Activated T-cell treated with anti-CD3 and anti-CD28 coated beads, Interleukin-2, amount 50 U/mL, for 72 hours (primary cell): Measurements from ENCODE around the gene GJC3. TPM values are rescaled to one million over a fixed set of nuclear protein-coding genes. Genes with fewer than 3 reads are reported as not detected.
"Not testable (repeated sequence)": the region's sequence is repeated elsewhere in the genome, so short reads cannot be mapped to it uniquely, and the experiment has no call there.

ENCODE experiments used
- ATAC-seq, 2 donors: fragments of 150-1000 bp; cut with Tn5 transposase; replicated peaks in 1 of 2; 2 replicates each; pipeline ENCODE4 v1.10.0; 2021; ENCODE audit warnings: moderate library complexity in 2 of 2, mild to moderate bottlenecking in 1 of 2
- DNase-seq, 2 donors: peaks; one replicate each; pipeline ENCODE4 v3.0.0; 2021 to 2022; ENCODE audit warnings: mixed read lengths in 1 of 2
- H3K27ac Mint-ChIP-seq: one replicate; pipeline ENCODE4 v1.8.0; 2022; ENCODE audit warnings: mild to moderate bottlenecking, moderate library complexity, mixed read lengths
- H3K27me3 Mint-ChIP-seq: one replicate; pipeline ENCODE4 v1.8.0; 2022; ENCODE audit warnings: low read depth, mixed read lengths
- H3K36me3 Mint-ChIP-seq, 2 donors: one replicate each; pipeline ENCODE4 v1.8.0; 2022; ENCODE audit warnings: mixed read lengths in 2 of 2, mild to moderate bottlenecking in 1 of 2; ENCODE audit not compliant: insufficient read depth in 2 of 2
- H3K4me1 Mint-ChIP-seq: one replicate; pipeline ENCODE4 v1.8.0; 2022; ENCODE audit warnings: low read depth, mixed read lengths
- H3K4me3 Mint-ChIP-seq, 2 donors: one replicate each; pipeline ENCODE4 v1.8.0; 2022; ENCODE audit warnings: mild to moderate bottlenecking in 2 of 2, mixed read lengths in 2 of 2, moderate library complexity in 2 of 2
- H3K9me3 Mint-ChIP-seq, 2 donors: one replicate each; pipeline ENCODE4 v1.8.0; 2022; ENCODE audit warnings: mixed read lengths in 2 of 2
- total RNA-seq, 2 donors: library from RNA; stranded (reverse); gene quantifications; one replicate each; pipeline ENCODE4 v1.2.3, GENCODE V29; 2022

Gene GJC3
- total RNA-seq, 2 donors from 2014 or later = 0.58 to 1.7 TPM

DNA sequence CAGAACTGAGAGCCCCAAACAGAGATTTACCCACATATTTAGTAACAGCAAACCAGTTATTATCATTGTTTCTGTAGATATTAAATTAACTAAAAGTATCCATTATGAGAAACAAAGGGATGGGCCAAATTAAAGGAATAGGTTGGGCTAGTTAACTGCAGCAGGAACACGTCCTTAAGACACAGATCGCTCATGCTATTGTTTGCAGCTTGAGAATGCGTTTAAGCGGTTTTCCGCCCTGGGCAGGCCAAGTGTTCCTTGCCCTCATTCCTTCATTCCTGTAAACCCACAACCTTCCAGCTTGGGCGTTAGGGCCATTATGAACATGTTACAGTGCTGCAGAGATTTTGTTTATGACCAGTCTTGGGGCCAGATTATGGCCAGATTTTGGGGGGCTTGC lies 21.4 kb upstream of the GJC3 start:
- H3K36me3 Mint-ChIP-seq, H3K27ac Mint-ChIP-seq, H3K4me3 Mint-ChIP-seq, DNase-seq, H3K9me3 Mint-ChIP-seq, ATAC-seq: not testable (repeated sequence)
- Mint-ChIP-seq H3K27me3 (peaks cover 20% of the 10 kb centered on the region), H3K4me1 (peaks cover 35% of the 10 kb centered on the region)

DNA sequence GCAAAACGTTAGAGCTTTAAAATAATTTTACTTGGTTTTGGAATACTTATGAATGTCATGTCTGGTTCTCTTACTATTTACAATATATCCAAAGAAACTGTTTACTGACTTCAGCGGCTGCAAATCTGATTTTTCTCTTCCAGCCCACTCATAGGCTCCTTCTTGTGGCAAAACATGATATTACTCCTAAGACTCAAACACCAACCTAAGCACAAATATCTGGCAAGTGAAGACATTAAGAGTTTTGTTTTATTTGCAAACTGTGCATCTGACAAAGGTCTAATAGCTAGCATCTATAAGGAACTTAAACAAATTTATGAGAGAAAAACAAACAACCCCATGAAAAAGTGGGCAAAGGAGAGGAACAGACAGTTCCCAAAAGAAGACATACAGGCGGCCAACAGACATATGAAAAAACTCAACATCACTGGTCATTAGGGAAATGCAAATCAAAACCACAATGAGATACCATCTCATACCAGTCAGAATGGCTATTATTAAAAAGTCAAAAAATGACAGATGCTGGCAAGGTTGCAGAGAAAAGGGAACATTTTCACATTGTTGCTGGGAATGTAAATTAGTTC lies 20.3 kb upstream of the GJC3 start:
- peaks cover 27% of the 10 kb centered on the region for H3K4me1 Mint-ChIP-seq
- H3K36me3 Mint-ChIP-seq = peaks cover 3 to 4% of the 10 kb centered on the region in 2 donors
- H3K27ac Mint-ChIP-seq = no peak overlapping the region
- peaks cover 14% of the 10 kb centered on the region for H3K27me3 Mint-ChIP-seq
- H3K9me3 Mint-ChIP-seq = peaks cover 4 to 8% of the 10 kb centered on the region in 2 donors
- ATAC-seq = no peak
- no peak overlapping the region for H3K4me3 Mint-ChIP-seq
- no peak for DNase-seq

DNA sequence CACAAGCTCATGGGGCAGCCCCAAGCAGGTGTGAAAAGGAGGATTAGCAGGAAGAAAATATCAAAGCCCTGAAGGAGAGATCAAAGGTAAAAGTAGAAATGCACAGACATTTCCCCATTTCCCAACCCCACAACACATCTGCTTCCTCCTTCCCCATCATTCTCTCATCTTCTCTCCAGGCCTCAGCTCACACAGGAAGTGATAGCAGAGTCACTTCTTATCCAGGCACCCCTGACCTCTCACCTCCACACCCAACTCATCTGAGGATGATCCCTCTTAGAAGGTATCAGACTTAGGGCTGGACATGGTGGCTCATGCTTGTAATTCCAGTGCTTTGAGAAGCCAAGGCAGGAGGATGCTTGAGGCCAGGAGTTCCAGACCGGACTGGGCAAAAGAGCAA lies 18.2 kb upstream of the GJC3 start:
- Mint-ChIP-seq H3K4me3 (no peak overlapping the region), H3K27ac (no peak overlapping the region), H3K9me3 (peaks cover 4 to 6% of the 10 kb centered on the region in 2 donors), H3K36me3 (peaks cover 3 to 4% of the 10 kb centered on the region in 2 donors), H3K4me1 (peaks cover 19% of the 10 kb centered on the region), H3K27me3 (peaks cover 22% of the 10 kb centered on the region)
- ATAC-seq = no peak
- no peak for DNase-seq

DNA sequence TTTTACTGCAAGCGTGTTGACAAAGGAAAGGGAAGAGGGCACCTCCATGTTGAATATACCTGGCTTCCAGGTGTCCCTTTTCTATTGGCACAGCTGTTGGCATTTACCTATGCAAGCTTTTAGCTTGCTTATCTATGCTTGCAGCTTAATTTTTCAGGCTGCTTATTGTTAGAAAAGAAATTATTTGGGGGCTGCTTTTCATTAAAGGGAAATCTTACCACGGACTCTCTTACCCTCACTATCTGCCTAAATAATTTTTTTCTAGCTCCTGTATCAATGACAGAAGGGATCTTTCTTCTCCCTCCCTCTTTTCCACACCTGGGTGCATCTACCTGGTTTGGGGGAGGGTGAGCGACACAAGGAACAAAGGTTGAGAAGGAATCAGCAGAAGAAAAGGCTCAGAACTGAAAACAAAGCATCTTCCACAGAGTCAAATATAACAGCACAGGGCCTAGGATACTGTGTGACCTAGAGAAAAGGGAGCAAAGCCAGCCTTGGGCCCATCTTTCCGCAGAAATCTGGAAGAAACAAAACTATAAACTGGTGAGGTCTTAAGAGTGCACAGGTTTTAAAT lies 15.2 kb upstream of the GJC3 start:
- Mint-ChIP-seq H3K27ac (no peak overlapping the region), H3K36me3 (no peaks in the 10 kb centered on the region), H3K4me1 (peaks cover 19% of the 10 kb centered on the region), H3K9me3 (no peaks in the 10 kb centered on the region), H3K27me3 (peaks cover 43% of the 10 kb centered on the region), H3K4me3 (peak overlapping the region in 1 of 2 donors; percentile 39)
- ATAC-seq (no peak), DNase-seq (no peak)

DNA sequence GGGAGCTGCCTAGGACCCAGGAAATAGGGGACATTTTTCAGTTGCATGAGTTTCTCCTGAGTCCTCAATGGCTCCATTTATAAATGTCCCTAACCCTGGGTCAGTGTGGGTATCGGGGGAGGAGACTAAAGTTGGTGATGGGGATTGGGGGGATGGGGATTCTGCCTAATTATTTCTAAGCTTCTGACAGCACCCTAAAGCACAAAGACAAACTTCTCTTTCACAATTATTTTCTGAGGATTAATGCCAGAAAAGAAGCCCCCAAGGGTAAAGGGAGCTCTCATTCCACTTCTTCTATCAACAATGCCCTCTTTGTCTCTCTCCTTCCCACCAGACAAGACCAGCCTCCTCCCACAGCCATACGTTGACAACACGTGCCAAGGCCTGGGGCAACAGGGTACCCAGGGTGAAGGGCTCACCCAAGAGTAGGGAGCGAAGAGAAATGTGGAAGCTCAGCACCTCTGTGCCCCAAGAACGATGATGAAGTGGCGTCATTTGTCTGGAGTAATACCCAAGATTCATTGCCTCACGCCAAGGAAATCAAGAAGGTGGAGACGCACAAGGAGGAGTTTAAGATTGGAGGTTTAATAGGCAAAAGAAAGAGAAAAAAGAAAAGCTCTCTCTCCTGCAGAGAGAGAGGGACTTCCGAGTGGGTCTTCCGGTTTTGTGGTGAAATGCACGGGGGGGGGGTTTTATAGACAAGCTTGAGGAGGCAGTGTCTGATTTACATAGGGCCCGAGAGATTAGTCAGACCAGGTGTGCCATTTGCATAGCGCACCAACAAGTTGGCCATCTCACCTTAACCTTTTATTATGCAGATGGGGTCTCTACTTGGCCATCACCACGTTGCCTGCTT lies 14.4 kb upstream of the GJC3 start:
- H3K27me3 Mint-ChIP-seq = peaks cover 37% of the 10 kb centered on the region
- peak overlapping the region; percentile 31 to 33 for H3K4me3 Mint-ChIP-seq
- DNase-seq (no peak), ATAC-seq (no peak)
- H3K4me1 Mint-ChIP-seq = peaks cover 19% of the 10 kb centered on the region
- peaks cover 5 to 6% of the 10 kb centered on the region in 2 donors for H3K36me3 Mint-ChIP-seq
- no peak overlapping the region for H3K27ac Mint-ChIP-seq
- H3K9me3 Mint-ChIP-seq = peaks cover 5% of the 10 kb centered on the region in 2 donors

GRCh38 chr7:99938296-99938695 lies 8.9 kb upstream of the GJC3 start:
- no peak for ATAC-seq
- H3K9me3 Mint-ChIP-seq = peaks cover 8 to 9% of the 10 kb centered on the region in 2 donors
- H3K27me3 Mint-ChIP-seq = peaks cover 30% of the 10 kb centered on the region

DNA sequence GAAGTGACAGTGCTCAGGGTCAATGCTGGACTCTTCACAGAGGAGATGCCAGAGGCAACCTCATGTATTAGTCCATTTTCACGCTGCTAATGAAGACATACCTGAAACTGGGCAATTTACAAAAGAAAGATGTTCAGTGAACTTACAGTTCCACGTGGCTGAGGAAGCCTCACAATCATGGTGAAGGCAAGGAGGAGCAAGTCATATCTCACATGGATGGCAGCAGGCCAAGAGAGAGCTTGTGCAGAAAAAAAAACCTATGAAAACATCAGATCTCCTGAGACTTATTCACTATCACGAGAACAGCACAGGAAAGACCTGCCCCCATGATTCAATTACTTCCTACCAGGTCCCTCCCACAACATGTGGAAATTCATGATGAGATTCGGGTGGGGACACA lies 5.6 kb upstream of the GJC3 start:
- H3K4me3 Mint-ChIP-seq, H3K27ac Mint-ChIP-seq, H3K9me3 Mint-ChIP-seq, H3K27me3 Mint-ChIP-seq: not testable (repeated sequence)
- Mint-ChIP-seq H3K4me1 (peaks cover 18% of the 10 kb centered on the region), H3K36me3 (peaks cover 8 to 11% of the 10 kb centered on the region in 2 donors)
- ATAC-seq (peak; percentile 20 to 44), DNase-seq (peak in 1 of 2 donors; percentile 22)

More at GRCh38 chr7:99938296-99938695, 8.9 kb upstream of the GJC3 start:
- Mint-ChIP-seq H3K36me3 (peaks cover 8 to 11% of the 10 kb centered on the region in 2 donors), H3K27ac (no peak overlapping the region), H3K4me3 (no peak overlapping the region), H3K4me1 (peaks cover 12% of the 10 kb centered on the region)
- DNase-seq = no peak

DNA sequence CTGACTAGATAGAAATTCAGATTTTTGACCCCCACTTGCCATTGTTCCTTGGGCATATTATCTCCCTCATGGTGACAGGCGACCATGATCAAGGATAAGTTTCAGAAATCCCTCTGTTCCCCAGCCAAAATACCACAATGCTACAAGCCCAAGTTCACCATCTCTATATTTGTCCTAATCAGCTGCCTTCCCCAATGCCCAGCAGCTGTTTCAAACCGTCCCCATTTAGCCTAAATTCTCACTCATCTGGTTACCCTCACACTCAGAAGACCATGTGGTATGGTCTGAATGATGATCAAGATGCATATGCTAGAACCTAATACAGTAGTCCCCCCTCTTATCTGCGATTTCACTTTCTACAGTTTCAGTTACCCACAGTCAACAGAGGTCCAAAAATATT lies 956 bp upstream of the GJC3 start:
- Mint-ChIP-seq H3K27me3 (peaks cover 27% of the 10 kb centered on the region), H3K4me3 (no peak overlapping the region), H3K36me3 (no peaks in the 10 kb centered on the region), H3K9me3 (no peaks in the 10 kb centered on the region), H3K4me1 (peaks cover 32% of the 10 kb centered on the region), H3K27ac (no peak overlapping the region)
- ATAC-seq (no peak), DNase-seq (no peak)

GRCh38 chr7:99929730-99930053 lies 272 bp upstream of the GJC3 start:
- no peak for DNase-seq
- peak; percentile 45 to 46 for ATAC-seq
- peaks cover 25% of the 10 kb centered on the region for H3K4me1 Mint-ChIP-seq
- no peaks in the 10 kb centered on the region for H3K9me3 Mint-ChIP-seq
- peaks cover 27% of the 10 kb centered on the region for H3K27me3 Mint-ChIP-seq
- H3K4me3 Mint-ChIP-seq = peak overlapping the region; percentile 79 to 83
- no peaks in the 10 kb centered on the region for H3K36me3 Mint-ChIP-seq
- H3K27ac Mint-ChIP-seq = peak overlapping the region; percentile 41

- H3K36me3 Mint-ChIP-seq = no peaks in the 10 kb centered on the region
- no peak for ATAC-seq
- no peaks in the 10 kb centered on the region for H3K9me3 Mint-ChIP-seq
- peaks cover 23% of the 10 kb centered on the region for H3K4me1 Mint-ChIP-seq
- peak overlapping the region; percentile 79 to 83 for H3K4me3 Mint-ChIP-seq
- H3K27me3 Mint-ChIP-seq = peaks cover 27% of the 10 kb centered on the region
- no peak overlapping the region for H3K27ac Mint-ChIP-seq
- DNase-seq = no peak
These were observed 1.2 kb downstream of the GJC3 start for GRCh38 chr7:99928188-99928587.

- no peak overlapping the region for H3K4me3 Mint-ChIP-seq
- DNase-seq (no peak), ATAC-seq (no peak)
- H3K4me1 Mint-ChIP-seq = peaks cover 23% of the 10 kb centered on the region
- H3K27me3 Mint-ChIP-seq = peaks cover 27% of the 10 kb centered on the region
- H3K36me3 Mint-ChIP-seq = no peaks in the 10 kb centered on the region
- H3K9me3 Mint-ChIP-seq = no peaks in the 10 kb centered on the region
- H3K27ac Mint-ChIP-seq = no peak overlapping the region
These were observed 1.9 kb downstream of the GJC3 start for GRCh38 chr7:99927536-99927935.

GRCh38 chr7:99926321-99926720 lies 3.1 kb downstream of the GJC3 start:
- no peak for DNase-seq
- Mint-ChIP-seq H3K27ac (no peak overlapping the region), H3K4me3 (no peak overlapping the region), H3K9me3 (no peaks in the 10 kb centered on the region), H3K27me3 (peaks cover 27% of the 10 kb centered on the region), H3K4me1 (peaks cover 23% of the 10 kb centered on the region), H3K36me3 (peaks cover 0 to 5% of the 10 kb centered on the region in 2 donors)
- ATAC-seq = no peak

GRCh38 chr7:99923200-99923599 lies 6.2 kb downstream of the GJC3 start:
- DNase-seq (no peak), ATAC-seq (no peak)
- H3K27me3 Mint-ChIP-seq = peaks cover 21% of the 10 kb centered on the region
- H3K36me3 Mint-ChIP-seq = peaks cover 4 to 7% of the 10 kb centered on the region in 2 donors
- no peak overlapping the region for H3K27ac Mint-ChIP-seq
- H3K4me1 Mint-ChIP-seq = peaks cover 19% of the 10 kb centered on the region
- no peaks in the 10 kb centered on the region for H3K9me3 Mint-ChIP-seq
- no peak overlapping the region for H3K4me3 Mint-ChIP-seq
